GM23338 (cell line): ENCODE data around the gene ACOXL. TPM values are rescaled to one million over a fixed set of nuclear protein-coding genes. Genes with fewer than 3 reads are reported as not detected.

Source experiments
- ATAC-seq: fragments of 200-7000 bp; cut with Tn5 transposase; 3 replicates; pipeline ENCODE4 v1.9.1; 2020
- DNase-seq: peaks from one replicate; pipeline ENCODE4 v3.0.0-alpha.2; 2015; ENCODE audit warnings: low spot score
- H2AFZ ChIP-seq: fragments of 200-600 bp; sonication (generic); 2 replicates; pipeline ENCODE4 v1.8.0; 2016; ENCODE audit warnings: antibody characterized with exemption, mild to moderate bottlenecking, moderate library complexity
- H3F3A ChIP-seq: fragments of 200-600 bp; sonication (generic); replicated peaks from 2 replicates; pipeline ENCODE4 v1.8.0; 2017; ENCODE audit warnings: antibody characterized with exemption, mixed run types, low read depth
- H3K27ac ChIP-seq: fragments of 200-600 bp; sonication (generic); 2 replicates; pipeline ENCODE4 v1.6.1; 2016; ENCODE audit warnings: low read depth
- H3K27me3 ChIP-seq: fragments of 200-600 bp; sonication (generic); 2 replicates; pipeline ENCODE4 v1.8.0; 2016; ENCODE audit warnings: mild to moderate bottlenecking, mixed run types, moderate library complexity; ENCODE audit not compliant: insufficient read depth
- H3K36me3 ChIP-seq: fragments of 200-600 bp; sonication (generic); 2 replicates; pipeline ENCODE4 v1.8.0; 2016; ENCODE audit warnings: mild to moderate bottlenecking; ENCODE audit not compliant: insufficient read depth
- H3K4me1 ChIP-seq: fragments of 200-600 bp; sonication (generic); 2 replicates; pipeline ENCODE4 v1.8.0; 2016; ENCODE audit warnings: mild to moderate bottlenecking, moderate library complexity; ENCODE audit not compliant: insufficient read depth
- H3K4me2 ChIP-seq: fragments of 200-600 bp; sonication (generic); 2 replicates; pipeline ENCODE4 v1.7.1; 2017; ENCODE audit warnings: mixed run types
- H3K4me3 ChIP-seq: fragments of 200-600 bp; sonication (generic); 2 replicates; pipeline ENCODE4 v1.6.1; 2016; ENCODE audit warnings: mixed run types
- H3K79me2 ChIP-seq: fragments of 200-600 bp; sonication (generic); replicated peaks from 2 replicates; pipeline ENCODE4 v1.8.0; 2017; ENCODE audit warnings: mild to moderate bottlenecking; ENCODE audit not compliant: insufficient read depth
- H3K9me2 ChIP-seq: fragments of 200-600 bp; sonication (generic); 2 replicates; pipeline ENCODE4 v1.8.0; 2017; ENCODE audit not compliant: insufficient read depth
- H4K20me1 ChIP-seq: fragments of 200-600 bp; sonication (generic); replicated peaks from 2 replicates; pipeline ENCODE4 v1.8.0; 2017; ENCODE audit warnings: mild to moderate bottlenecking; ENCODE audit not compliant: insufficient read depth
- H3K27ac Mint-ChIP-seq: 2 replicates; pipeline ENCODE4 v1.8.0; 2020; ENCODE audit warnings: inconsistent platforms, mild to moderate bottlenecking, moderate library complexity, mixed read lengths
- H3K27me3 Mint-ChIP-seq: 3 replicates; pipeline ENCODE4 v1.8.0; 2022; ENCODE audit warnings: low read depth, mild to moderate bottlenecking, moderate library complexity, mixed read lengths, inconsistent platforms; ENCODE audit not compliant: insufficient read depth, poor library complexity
- H3K36me3 Mint-ChIP-seq: 3 replicates; pipeline ENCODE4 v1.8.0; 2021; ENCODE audit warnings: low read depth, mild to moderate bottlenecking, inconsistent platforms, moderate library complexity, mixed read lengths
- H3K4me1 Mint-ChIP-seq: 3 replicates; pipeline ENCODE4 v1.8.0; 2020; ENCODE audit warnings: mild to moderate bottlenecking, inconsistent platforms, mixed read lengths
- H3K4me3 Mint-ChIP-seq: 3 replicates; pipeline ENCODE4 v1.8.0; 2021; ENCODE audit warnings: moderate library complexity, mild to moderate bottlenecking, inconsistent platforms, mixed read lengths
- H3K9me3 Mint-ChIP-seq: 3 replicates; pipeline ENCODE4 v1.8.0; 2020; ENCODE audit warnings: moderate library complexity, mild to moderate bottlenecking, inconsistent platforms, mixed read lengths
- CREB1 ChIP-seq: fragments of 250-450 bp; sonication (Bioruptor Pico); IDR thresholded peaks from 2 replicates; pipeline ENCODE4 v1.5.0; 2020; ENCODE audit warnings: low read depth, mild to moderate bottlenecking, moderate library complexity
- ETS1 ChIP-seq: IDR thresholded peaks from 2 replicates; pipeline ENCODE4 v1.6.1; 2016; ENCODE audit warnings: antibody characterized with exemption
- JUNB ChIP-seq: IDR thresholded peaks from one replicate; pipeline ENCODE4 v1.6.1; 2016; ENCODE audit warnings: antibody characterized with exemption; ENCODE audit not compliant: unreplicated experiment
- NANOG ChIP-seq: IDR thresholded peaks from 2 replicates; pipeline ENCODE4 v1.6.1; 2016; ENCODE audit warnings: antibody characterized with exemption, borderline replicate concordance
- POLR2AphosphoS5 ChIP-seq: IDR thresholded peaks from 2 replicates; pipeline ENCODE4 v1.6.1; 2016; ENCODE audit warnings: antibody characterized with exemption, low read depth
- REST ChIP-seq: IDR thresholded peaks from one replicate; pipeline ENCODE4 v1.6.1; 2018; ENCODE audit warnings: antibody characterized with exemption; ENCODE audit not compliant: unreplicated experiment
- STAT1 ChIP-seq: IDR thresholded peaks from one replicate; pipeline ENCODE4 v1.6.1; 2016; ENCODE audit warnings: antibody characterized with exemption; ENCODE audit not compliant: unreplicated experiment
- ZNF114 ChIP-seq: fragments of 250-450 bp; sonication (Bioruptor Pico); IDR thresholded peaks from 2 replicates; pipeline ENCODE4 v1.5.0; 2020; ENCODE audit warnings: mild to moderate bottlenecking, moderate library complexity
- ZNF331 ChIP-seq: fragments of 250-450 bp; sonication (Bioruptor Pico); IDR thresholded peaks from 2 replicates; pipeline ENCODE4 v1.5.0; 2020; ENCODE audit warnings: low read depth, mild to moderate bottlenecking, moderate library complexity
- ZNF462 ChIP-seq: fragments of 250-450 bp; sonication (Bioruptor Pico); IDR thresholded peaks from 2 replicates; pipeline ENCODE4 v1.5.0; 2020; ENCODE audit warnings: mild to moderate bottlenecking, moderate library complexity
- polyA plus RNA-seq: library from polyadenylated mRNA; unstranded; fragments of >200 nt; fragmentation: Nextera tagmentation; extraction: Ambion mirVana; gene quantifications from 2 replicates; pipeline ENCODE4 v1.2.1, GENCODE V29; 2016
- total RNA-seq: library from RNA; depleted of rRNA; stranded (reverse); fragments of >200 nt; shearing (Covaris generic); gene quantifications from 2 replicates; pipeline ENCODE4 v1.2.3, GENCODE V29; 2014

Gene ACOXL
- total and polyA plus RNA-seq, 2 experiments from 2014 or later = 9.0 to 14.7 TPM

- ATAC-seq (peak; percentile 19), DNase-seq (peak; percentile 88)
- no peak overlapping the region for H2AFZ ChIP-seq
- TF ChIP-seq ZNF114 = no peak
- TF ChIP-seq CREB1 (CRISPR knock-in tag) = peak; percentile 69
- H3F3A ChIP-seq = peaks cover 9% of the 10 kb centered on the region; the same call in 1 of the 2 replicates
- peaks cover 27% of the 10 kb centered on the region for H4K20me1 ChIP-seq
- Mint-ChIP-seq H3K9me3 (no peaks in the 10 kb centered on the region), H3K4me3 (peak overlapping the region; percentile 87), H3K27ac (peak overlapping the region; percentile 93), H3K27me3 (peaks cover 41% of the 10 kb centered on the region), H3K36me3 (peaks cover 45% of the 10 kb centered on the region), H3K4me1 (peaks cover 16% of the 10 kb centered on the region)
- peaks cover 59% of the 10 kb centered on the region for H3K79me2 ChIP-seq
- no peaks in the 10 kb centered on the region; the same call in 1 of the 2 replicates for H3K4me1 ChIP-seq
- H3K27me3 ChIP-seq = peaks cover 40% of the 10 kb centered on the region
- peak overlapping the region; percentile 86 for H3K4me2 ChIP-seq
- H3K9me2 ChIP-seq = no peaks in the 10 kb centered on the region
- H3K27ac ChIP-seq = no peak overlapping the region
- peaks cover 31% of the 10 kb centered on the region for H3K36me3 ChIP-seq
- H3K4me3 ChIP-seq = peak overlapping the region; percentile 93
These were observed 390.5 kb downstream of the ACOXL start for GRCh38 chr2:111122631-111123421.

- H2AFZ ChIP-seq = no peak overlapping the region
- DNase-seq (no peak), ATAC-seq (no peak)
- peak overlapping the region; percentile 86 for H3K4me2 ChIP-seq
- H3K4me3 ChIP-seq = peak overlapping the region; percentile 93
- peaks cover 36% of the 10 kb centered on the region for H3K36me3 ChIP-seq
- peaks cover 32% of the 10 kb centered on the region for H4K20me1 ChIP-seq
- H3K4me1 ChIP-seq = no peaks in the 10 kb centered on the region
- Mint-ChIP-seq H3K4me3 (peak overlapping the region; percentile 87), H3K9me3 (no peaks in the 10 kb centered on the region), H3K27ac (no peak overlapping the region), H3K27me3 (peaks cover 32% of the 10 kb centered on the region), H3K4me1 (peaks cover 7% of the 10 kb centered on the region), H3K36me3 (peaks cover 54% of the 10 kb centered on the region)
- no peaks in the 10 kb centered on the region for H3K9me2 ChIP-seq
- H3K79me2 ChIP-seq = peaks cover 68% of the 10 kb centered on the region
- H3K27ac ChIP-seq = no peak overlapping the region
- 0 out of 2 replicates have a peak, but pooled peaks cover 3% of the 10 kb centered on the region for H3F3A ChIP-seq
- peaks cover 31% of the 10 kb centered on the region for H3K27me3 ChIP-seq
- TF ChIP-seq ETS1 = no peak
- TF ChIP-seq ZNF114 = no peak
- TF ChIP-seq NANOG = no peak
- no peak for TF ChIP-seq CREB1 (CRISPR knock-in tag)
- no peak for TF ChIP-seq POLR2AphosphoS5
- no peak for TF ChIP-seq ZNF462 (CRISPR knock-in tag)
- no peak for TF ChIP-seq ZNF331 (CRISPR knock-in tag)
- no peak for TF ChIP-seq STAT1
- TF ChIP-seq JUNB = no peak
- no peak for TF ChIP-seq REST
These were observed 391.4 kb downstream of the ACOXL start for GRCh38 chr2:111123751-111124150.
